Left ventricle myocardium inferior (tissue), 1 donor: Measurements from ENCODE around the gene ABHD12. TPM values are rescaled to one million over a fixed set of nuclear protein-coding genes. Genes with fewer than 3 reads are reported as not detected.

Experiments used
- DNase-seq: peaks from one replicate; pipeline ENCODE4 v3.0.0-alpha.2; 2020
- H3K27ac ChIP-seq: fragments of 200-600 bp; replicated peaks from 2 replicates; pipeline ENCODE4 v1.8.0; 2021
- H3K27me3 ChIP-seq: fragments of 200-600 bp; 2 replicates; pipeline ENCODE4 v1.8.0; 2021; ENCODE audit warnings: low read depth
- H3K36me3 ChIP-seq: fragments of 200-600 bp; 2 replicates; pipeline ENCODE4 v1.8.0; 2021
- H3K4me1 ChIP-seq: fragments of 200-600 bp; 2 replicates; pipeline ENCODE4 v1.8.0; 2021
- H3K4me3 ChIP-seq: fragments of 200-600 bp; 2 replicates; pipeline ENCODE4 v1.8.0; 2021; ENCODE audit warnings: mild to moderate bottlenecking, moderate library complexity
- H3K9me3 ChIP-seq: fragments of 200-600 bp; replicated peaks from 2 replicates; pipeline ENCODE4 v1.8.0; 2021
- CTCF ChIP-seq: fragments of 200-600 bp; IDR thresholded peaks from 2 replicates; pipeline ENCODE4 v1.8.0; 2021; ENCODE audit warnings: antibody characterized with exemption, mild to moderate bottlenecking, borderline replicate concordance
- intact Hi-C: fragments of 100-400 bp; cut with micrococcal nuclease; formaldehyde crosslinking; loops from one replicate; pipeline ENCODE4 v1.11.0; 2022
- total RNA-seq: library from RNA; stranded (reverse); fragmentation: NEBNext Ultra II Directional; extraction: Animal tissue kit (Norgen Biotek cat#: 25700); gene quantifications from one replicate; pipeline ENCODE4 v1.2.1, GENCODE V29; 2021
- donor health status: DM: no; HTN: yes; CAD: no; lungs with severe emphysema.

The ABHD12 gene
- total RNA-seq, 1 donor from 2014 or later, result 23.2 TPM

DNA sequence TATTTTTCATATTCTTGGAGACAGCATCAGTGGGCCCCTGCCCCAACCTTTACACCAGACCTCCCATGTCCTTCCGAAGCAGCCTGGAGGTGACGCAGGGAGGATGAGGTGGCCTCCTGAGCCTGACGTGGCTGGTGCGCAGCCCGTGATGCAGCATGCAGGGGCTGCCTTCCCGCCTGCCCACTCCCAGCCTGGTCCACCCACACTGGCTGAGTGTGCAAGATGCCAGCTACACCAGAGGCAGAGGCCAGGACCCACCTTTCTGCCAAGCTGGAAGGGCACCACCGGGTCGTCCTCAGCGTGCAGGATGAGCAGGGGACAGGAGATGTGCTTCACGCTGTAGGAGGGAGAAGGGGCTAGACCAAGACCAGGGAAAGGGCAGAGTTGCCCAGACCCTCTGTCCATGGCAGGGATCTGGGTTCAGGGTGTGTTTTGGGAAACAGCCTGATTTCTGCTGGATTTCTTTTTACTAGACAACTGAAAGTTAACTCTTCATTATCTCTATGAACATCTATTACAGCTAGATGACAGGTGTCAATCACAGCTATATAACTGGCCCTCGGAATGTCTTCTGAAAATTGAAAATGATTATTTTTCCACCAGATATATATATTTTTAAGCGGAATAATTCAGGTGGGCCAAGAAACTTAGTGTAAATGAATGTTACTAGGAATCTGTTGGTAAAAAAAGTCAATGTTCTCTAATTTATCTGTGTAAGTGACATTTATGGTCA is 87.2 kb downstream of the ABHD12 start:
- Histone ChIP-seq H3K9me3 (no peaks in the 10 kb centered on the region), H3K4me3 (no peak overlapping the region), H3K36me3 (peaks cover 27% of the 10 kb centered on the region), H3K27ac (no peak overlapping the region), H3K4me1 (peaks cover 16% of the 10 kb centered on the region), H3K27me3 (no peaks in the 10 kb centered on the region)
- no peak for DNase-seq
- TF ChIP-seq CTCF, result no peak
- intact Hi-C loops, result loop anchor here (10.0 kb wide), 1 partner anchor 91 kb away; the partner anchor contains the start of gene ABHD12

- H3K4me1 ChIP-seq, result peaks cover 20% of the 10 kb centered on the region
- H3K27ac ChIP-seq, result peak overlapping the region; percentile 40
- H3K4me3 ChIP-seq, result no peak overlapping the region
- TF ChIP-seq CTCF, result no peak
- DNase-seq, result no peak
- peaks cover 30% of the 10 kb centered on the region for H3K36me3 ChIP-seq
- no peaks in the 10 kb centered on the region for H3K27me3 ChIP-seq
- intact Hi-C loops, result loop anchor here (10.0 kb wide), 1 partner anchor 92 kb away; the partner anchor contains the start of gene ABHD12
- no peaks in the 10 kb centered on the region for H3K9me3 ChIP-seq
Measured at GRCh38 chr20:25302596-25302995, 88.0 kb downstream of the ABHD12 start.

DNA sequence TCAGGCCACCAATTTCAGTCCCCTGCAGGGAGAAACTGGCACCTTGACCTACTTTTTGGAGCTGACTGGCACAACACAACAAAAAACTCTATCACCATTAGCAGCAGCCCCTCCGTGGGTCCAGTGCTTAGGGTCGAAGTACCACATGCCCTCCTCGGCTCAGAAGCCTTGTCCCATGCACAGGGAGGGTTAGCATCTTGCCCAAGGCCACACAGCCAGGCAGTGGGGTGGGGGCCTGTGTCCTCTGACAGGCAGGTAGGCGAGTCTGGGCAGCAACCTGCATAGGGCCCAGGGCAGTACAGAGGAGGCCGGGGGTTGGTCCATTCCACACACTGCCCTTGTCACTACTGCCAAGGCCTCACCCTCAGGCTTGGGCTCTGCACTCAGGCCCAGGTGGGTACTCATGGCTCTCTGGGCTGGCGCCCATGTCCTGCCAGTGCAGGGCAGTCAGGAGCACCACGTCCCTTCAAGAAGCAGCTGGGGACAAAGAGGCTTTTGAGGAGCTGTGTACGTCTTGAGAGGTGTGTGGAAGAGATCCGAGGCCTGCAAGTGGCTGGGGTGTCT is 89.2 kb downstream of the ABHD12 start:
- TF ChIP-seq CTCF, result no peak
- Histone ChIP-seq H3K27me3 (no peaks in the 10 kb centered on the region), H3K4me3 (no peak overlapping the region), H3K27ac (peak overlapping the region; percentile 40), H3K36me3 (peaks cover 41% of the 10 kb centered on the region), H3K4me1 (peaks cover 31% of the 10 kb centered on the region), H3K9me3 (no peaks in the 10 kb centered on the region)
- intact Hi-C loops, result loop anchor here (10.0 kb wide), 1 partner anchor 93 kb away; the partner anchor contains the start of gene ABHD12
- no peak for DNase-seq

GRCh38 chr20:25300496-25301170 is 90.0 kb downstream of the ABHD12 start:
- DNase-seq, result no peak
- intact Hi-C loops, result loop anchor here (10.0 kb wide), 1 partner anchor 94 kb away; the partner anchor contains the start of gene ABHD12
- Histone ChIP-seq H3K4me1 (peaks cover 39% of the 10 kb centered on the region), H3K4me3 (no peak overlapping the region), H3K27me3 (no peaks in the 10 kb centered on the region), H3K9me3 (no peaks in the 10 kb centered on the region), H3K36me3 (peaks cover 48% of the 10 kb centered on the region), H3K27ac (peak overlapping the region; percentile 40)
- no peak for TF ChIP-seq CTCF

DNA sequence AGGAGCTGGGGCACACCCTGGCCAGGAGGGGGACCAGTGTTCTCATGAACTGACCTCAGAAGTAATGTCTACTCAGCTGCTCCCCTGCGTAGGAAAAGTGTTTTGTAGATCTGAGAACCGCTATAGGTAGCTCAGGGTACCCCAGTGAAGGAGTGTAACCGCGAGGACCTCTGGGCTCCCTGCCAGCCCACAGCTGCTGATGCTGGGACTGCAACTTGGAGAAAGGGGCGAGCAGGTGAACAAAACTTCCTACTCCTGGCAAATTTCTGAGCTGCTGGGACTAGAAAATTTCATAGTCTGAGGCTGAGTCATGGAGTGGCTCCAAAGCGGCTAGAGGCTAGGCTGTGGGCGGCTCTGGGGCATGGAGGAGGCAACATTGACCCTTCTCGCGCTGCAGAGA is 90.8 kb downstream of the ABHD12 start:
- no peak overlapping the region for H3K4me3 ChIP-seq
- intact Hi-C loops, result loop anchor here (10.0 kb wide), 1 partner anchor 95 kb away; the partner anchor contains the start of gene ABHD12
- no peaks in the 10 kb centered on the region for H3K9me3 ChIP-seq
- H3K27ac ChIP-seq, result peak overlapping the region; percentile 2
- no peak for DNase-seq
- peaks cover 47% of the 10 kb centered on the region for H3K36me3 ChIP-seq
- no peaks in the 10 kb centered on the region for H3K27me3 ChIP-seq
- TF ChIP-seq CTCF, result no peak
- peaks cover 48% of the 10 kb centered on the region for H3K4me1 ChIP-seq
